SK-N-MC (cell line): ENCODE results near the gene SCML2.
A peak's percentile ranks its signal among the peaks of the same experiment; 100 is the strongest.

Source experiments
- DNase-seq: peaks from one replicate; pipeline ENCODE4 v3.0.0-alpha.2; 2011; ENCODE audit warnings: low read depth, low spot score
- H3K27ac ChIP-seq: fragments of 200-600 bp; sonication (generic); 2 replicates; pipeline ENCODE4 v1.5.1; 2016; ENCODE audit warnings: mixed run types
- H3K36me3 ChIP-seq: fragments of 200-600 bp; sonication (generic); 2 replicates; pipeline ENCODE4 v1.6.1; 2017; ENCODE audit warnings: antibody characterized with exemption, low read length, mixed read lengths; ENCODE audit not compliant: insufficient read depth
- H3K4me3 ChIP-seq: fragments of 200-600 bp; sonication (generic); 2 replicates; pipeline ENCODE4 v1.5.1; 2016
- H3K9ac ChIP-seq: fragments of 200-600 bp; sonication (generic); 2 replicates; pipeline ENCODE4 v1.8.0; 2017; ENCODE audit warnings: mixed run types, mixed read lengths; ENCODE audit not compliant: insufficient read length
- H3K9me3 ChIP-seq: fragments of 200-600 bp; sonication (generic); 2 replicates; pipeline ENCODE4 v1.6.1; 2017; ENCODE audit warnings: low read depth, mild to moderate bottlenecking, antibody characterized with exemption, low read length, moderate library complexity, mixed read lengths
- EZH2 ChIP-seq: fragments of 200-600 bp; sonication (generic); IDR thresholded peaks from one replicate; pipeline ENCODE4 v1.6.1; 2017; ENCODE audit warnings: antibody characterized with exemption
- FOXP2 ChIP-seq: optimal IDR thresholded peaks from 2 replicates; pipeline ENCODE3; 2011; ENCODE audit warnings: mild to moderate bottlenecking, moderate library complexity; ENCODE audit not compliant: insufficient read depth; ENCODE audit errors: extremely low read length, control extremely low read depth
- POLR2AphosphoS5 ChIP-seq: IDR thresholded peaks from 2 replicates; pipeline ENCODE4 v1.6.1; 2012; ENCODE audit warnings: mild to moderate bottlenecking, low read depth, low read length, borderline replicate concordance

SCML2 gene

DNA sequence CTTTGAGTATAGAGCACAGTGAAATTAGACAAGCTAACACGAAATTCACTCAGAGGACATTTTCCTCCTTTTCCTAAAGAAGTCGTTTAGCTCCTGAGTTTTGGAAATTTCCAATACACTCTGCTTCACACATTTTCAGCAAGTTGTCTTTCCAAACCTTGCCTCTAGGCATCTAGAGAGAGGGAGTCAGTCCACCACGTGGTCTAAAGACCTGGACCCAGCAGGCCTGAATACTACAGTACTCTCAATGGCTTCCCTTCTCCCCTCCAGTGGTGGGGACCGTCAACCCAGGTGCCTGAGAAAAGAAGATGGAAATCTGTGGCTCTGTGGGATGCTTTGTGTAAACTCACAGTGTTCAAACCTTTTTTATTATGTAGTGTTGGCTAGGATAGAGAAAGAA is 13.9 kb upstream of the SCML2 start:
- H3K27ac ChIP-seq = no peak overlapping the region
- DNase-seq = no peak
- TF ChIP-seq POLR2AphosphoS5 (no peak), FOXP2 (no peak), EZH2 (no peak)

DNA sequence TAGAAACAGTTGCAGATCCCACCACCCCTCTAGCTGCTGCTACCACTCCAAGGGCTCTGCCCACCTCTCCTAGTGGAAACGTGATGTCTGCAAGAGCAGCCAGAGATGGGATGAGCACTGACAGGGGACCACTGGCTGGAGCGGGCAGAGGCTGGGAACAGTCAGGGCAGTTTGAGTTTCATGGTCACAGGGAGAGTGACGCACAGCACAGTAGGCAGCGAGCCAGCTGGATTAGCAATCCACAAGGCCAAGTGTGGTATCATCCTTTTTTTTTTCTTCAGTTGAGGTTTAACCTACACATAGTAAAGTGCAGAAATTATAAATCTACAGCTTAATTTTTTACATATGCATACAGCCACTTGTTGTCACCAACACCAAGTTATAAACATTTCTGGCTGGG is 6.4 kb upstream of the SCML2 start:
- Histone ChIP-seq H3K9ac (no peak overlapping the region), H3K9me3 (no peaks in the 10 kb centered on the region), H3K36me3 (no peaks in the 10 kb centered on the region), H3K27ac (no peak overlapping the region), H3K4me3 (no peak overlapping the region)
- DNase-seq = no peak
- TF ChIP-seq FOXP2 = no peak

More for the DNA sequence above, 13.9 kb upstream of the SCML2 start:
- no peaks in the 10 kb centered on the region for H3K36me3 ChIP-seq
- no peak overlapping the region for H3K9ac ChIP-seq
- H3K9me3 ChIP-seq = no peaks in the 10 kb centered on the region
- no peak overlapping the region for H3K4me3 ChIP-seq

DNA sequence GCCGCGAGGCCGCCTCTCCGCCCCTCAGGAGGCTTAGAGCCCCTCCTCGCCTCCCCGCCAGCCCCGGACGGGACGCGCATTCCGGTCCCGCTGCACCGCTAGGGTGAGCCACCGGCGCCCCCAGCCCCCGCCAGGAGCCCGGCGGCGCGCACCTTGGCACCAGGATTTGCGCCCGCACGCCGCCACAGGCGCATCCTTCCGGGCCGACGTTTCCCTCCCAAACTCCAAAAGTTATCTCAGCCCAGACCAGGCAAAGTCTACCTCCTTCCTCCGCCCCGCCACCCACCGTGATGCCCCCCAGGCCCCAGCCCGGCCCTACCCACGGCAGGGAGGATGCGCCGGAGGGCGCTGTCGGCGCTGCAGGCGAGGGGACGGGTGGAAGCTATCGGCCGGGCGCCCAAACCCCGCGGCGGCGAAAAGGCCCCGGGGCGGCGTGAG is 538 bp downstream of the SCML2 start:
- peak overlapping the region; percentile 71 for H3K9ac ChIP-seq
- H3K4me3 ChIP-seq = peak overlapping the region; percentile 80
- no peak for TF ChIP-seq FOXP2
- TF ChIP-seq EZH2 = no peak
- H3K9me3 ChIP-seq = no peaks in the 10 kb centered on the region
- H3K36me3 ChIP-seq = no peaks in the 10 kb centered on the region
- no peak for DNase-seq
- H3K27ac ChIP-seq = no peak overlapping the region

DNA sequence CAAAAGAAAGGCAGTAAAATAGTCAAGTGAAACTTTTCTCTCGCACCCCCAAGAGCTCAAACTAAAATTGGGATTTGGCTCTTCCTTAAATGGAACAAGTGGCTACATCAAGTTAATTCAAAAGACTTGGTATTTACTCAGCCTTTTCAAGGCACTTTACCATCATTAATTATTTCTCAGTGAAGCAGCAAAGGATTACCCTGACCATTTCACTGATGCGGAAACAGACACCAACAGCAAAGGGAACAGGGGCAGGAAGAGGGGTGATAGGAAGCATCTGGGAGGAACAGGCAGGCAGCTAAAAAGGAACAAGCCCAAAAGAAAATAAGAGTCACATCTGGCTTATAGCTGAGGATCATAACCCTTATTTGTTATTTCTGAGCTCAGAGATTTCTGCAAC is 2.7 kb downstream of the SCML2 start:
- H3K27ac ChIP-seq = no peak overlapping the region
- H3K9ac ChIP-seq = no peak overlapping the region
- no peak overlapping the region for H3K4me3 ChIP-seq
- no peak for DNase-seq
- H3K36me3 ChIP-seq = no peaks in the 10 kb centered on the region
- no peaks in the 10 kb centered on the region for H3K9me3 ChIP-seq
- TF ChIP-seq EZH2 = no peak
- TF ChIP-seq POLR2AphosphoS5 = no peak
- TF ChIP-seq FOXP2 = no peak

DNA sequence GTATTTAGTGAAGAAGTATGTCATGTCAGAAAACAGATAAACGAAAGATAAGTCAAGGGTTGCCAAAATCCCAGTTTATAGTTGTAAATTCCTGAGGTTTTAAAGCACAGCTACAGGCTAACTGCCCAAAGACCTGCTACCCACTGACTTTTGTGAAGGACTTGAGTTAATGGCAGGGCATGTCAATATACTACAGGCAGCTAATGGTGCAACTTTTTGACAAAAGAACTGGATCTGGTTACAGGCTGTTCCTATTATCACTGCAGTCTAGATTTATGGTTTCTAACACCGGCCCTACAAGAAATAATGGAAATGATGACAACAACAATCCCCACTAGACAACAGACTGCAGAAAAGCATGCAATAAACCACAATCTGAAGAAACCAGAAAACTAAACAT is 6.4 kb downstream of the SCML2 start:
- Histone ChIP-seq H3K4me3 (no peak overlapping the region), H3K36me3 (no peaks in the 10 kb centered on the region), H3K9me3 (no peaks in the 10 kb centered on the region), H3K27ac (no peak overlapping the region), H3K9ac (no peak overlapping the region)
- TF ChIP-seq POLR2AphosphoS5 (no peak), FOXP2 (no peak), EZH2 (no peak)
- DNase-seq = no peak

DNA sequence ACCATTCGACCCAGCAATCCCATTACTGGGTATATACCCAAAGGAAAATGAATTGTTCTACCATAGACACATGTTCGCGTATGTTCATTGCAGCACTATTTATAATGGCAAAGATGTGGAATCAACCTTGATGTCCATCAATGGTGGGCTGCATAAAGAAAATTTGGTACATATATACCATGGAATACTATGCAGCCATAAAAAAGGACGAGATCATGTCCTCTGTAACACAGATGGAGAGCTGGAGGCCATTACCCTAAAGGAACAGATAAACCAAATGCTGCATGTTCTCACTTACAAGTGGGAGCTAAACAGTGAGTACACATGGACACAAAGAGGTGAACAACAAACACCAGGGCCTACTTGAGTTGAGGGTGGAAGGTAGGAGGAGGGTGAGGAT is 45.1 kb downstream of the SCML2 start:
- H3K4me3 ChIP-seq = no peak overlapping the region
- H3K36me3 ChIP-seq = peaks cover 11% of the 10 kb centered on the region; the same call in 1 of the 2 replicates
- no peak for DNase-seq
- no peaks in the 10 kb centered on the region for H3K9me3 ChIP-seq
- TF ChIP-seq POLR2AphosphoS5 (no peak), EZH2 (no peak), FOXP2 (no peak)
- H3K9ac ChIP-seq = no peak overlapping the region
- H3K27ac ChIP-seq = no peak overlapping the region

DNA sequence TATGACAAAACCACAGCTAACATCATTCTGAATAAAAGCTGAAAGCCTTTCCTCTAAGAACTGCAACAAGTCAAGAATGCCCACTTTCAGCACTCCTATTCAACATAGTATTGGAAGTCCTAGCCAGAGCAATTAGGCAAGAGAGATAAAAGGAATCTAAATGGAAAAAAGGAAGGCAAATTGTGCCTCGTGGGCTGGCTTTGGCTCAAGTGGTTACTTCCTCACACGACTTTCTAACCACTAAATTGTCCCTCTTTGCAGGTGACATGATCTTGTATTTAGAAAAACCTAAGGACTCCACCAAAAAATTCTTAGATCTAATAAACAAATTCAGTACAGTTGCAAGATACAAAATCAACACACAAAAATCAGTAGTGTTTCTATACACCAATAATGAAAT is 57.2 kb downstream of the SCML2 start:
- Histone ChIP-seq H3K9ac (no peak overlapping the region), H3K27ac (no peak overlapping the region), H3K4me3 (no peak overlapping the region), H3K9me3 (no peaks in the 10 kb centered on the region), H3K36me3 (no peaks in the 10 kb centered on the region)
- TF ChIP-seq FOXP2 (no peak), EZH2 (no peak), POLR2AphosphoS5 (no peak)
- DNase-seq = no peak

DNA sequence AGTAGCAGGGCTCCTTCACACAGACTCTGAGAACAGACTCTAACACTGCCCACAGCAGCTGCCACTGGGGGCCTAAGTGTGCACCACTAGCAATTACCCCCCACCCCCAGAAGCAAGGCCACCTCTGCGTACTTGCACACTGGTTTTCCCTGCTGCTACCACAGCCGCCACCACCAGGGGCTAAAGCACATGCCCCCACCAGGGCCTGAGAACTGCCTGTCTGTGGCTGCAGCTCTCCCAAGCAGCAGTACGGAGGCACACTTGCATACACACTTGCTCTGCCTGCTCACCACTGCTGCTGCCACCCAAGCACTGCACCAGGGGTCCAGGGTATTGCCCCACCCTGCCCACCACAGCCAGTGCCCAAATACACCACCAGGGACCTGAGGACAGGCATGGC is 59.6 kb downstream of the SCML2 start:
- Histone ChIP-seq H3K9ac (no peak overlapping the region), H3K4me3 (no peak overlapping the region), H3K36me3 (no peaks in the 10 kb centered on the region), H3K9me3 (no peaks in the 10 kb centered on the region), H3K27ac (no peak overlapping the region)
- no peak for DNase-seq
- no peak for TF ChIP-seq EZH2
- no peak for TF ChIP-seq POLR2AphosphoS5
- no peak for TF ChIP-seq FOXP2

DNA sequence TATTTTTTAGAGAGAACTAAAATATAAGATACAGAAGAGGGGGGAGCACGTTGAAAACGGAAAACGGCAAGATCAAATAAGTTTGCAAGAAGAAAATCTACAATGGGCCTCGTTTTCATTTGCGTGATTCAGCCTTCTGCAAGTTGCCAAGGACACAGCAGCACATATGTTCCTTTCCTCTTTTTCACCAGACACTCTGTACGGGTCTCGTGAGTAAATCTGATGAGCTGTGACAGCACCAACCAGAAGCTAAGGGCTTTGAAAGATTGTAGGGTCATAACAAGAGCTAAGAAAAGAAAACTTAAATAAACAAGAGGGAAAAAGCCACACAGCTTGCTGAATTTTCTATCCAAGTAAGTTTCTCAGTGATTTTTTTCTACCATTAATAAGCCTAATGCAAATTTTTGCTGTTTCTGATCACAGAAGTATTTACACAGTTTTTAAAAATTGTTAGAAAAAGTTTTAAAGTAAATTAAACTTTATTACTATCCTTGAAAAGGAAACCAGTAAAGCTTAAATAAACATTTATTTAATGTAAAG is 63.4 kb downstream of the SCML2 start:
- Histone ChIP-seq H3K9me3 (no peaks in the 10 kb centered on the region), H3K9ac (no peak overlapping the region), H3K27ac (no peak overlapping the region; the same call in 1 of the 2 replicates), H3K4me3 (no peak overlapping the region), H3K36me3 (no peaks in the 10 kb centered on the region)
- TF ChIP-seq FOXP2 (no peak), POLR2AphosphoS5 (no peak), EZH2 (no peak)
- DNase-seq = no peak
